DOHH2 (cell line): ENCODE data around the gene ARL5A.
"Not testable (repeated sequence)": the region's sequence is repeated elsewhere in the genome, so short reads cannot be mapped to it uniquely, and the experiment has no call there.

Experiments used
- H3F3A ChIP-seq: fragments of 200-600 bp; sonication (generic), shearing (Covaris generic); 2 replicates; pipeline ENCODE4 v1.6.0; 2016; ENCODE audit warnings: antibody characterized with exemption, mild to moderate bottlenecking; ENCODE audit not compliant: control insufficient read depth, insufficient read depth
- H3K27ac ChIP-seq: fragments of 200-600 bp; sonication (generic); 2 replicates; pipeline ENCODE4 v1.5.1; 2014; ENCODE audit warnings: low read depth, mild to moderate bottlenecking, low read length, moderate library complexity
- H3K27me3 ChIP-seq: fragments of 200-600 bp; sonication (generic); 2 replicates; pipeline ENCODE4 v1.6.1; 2014; ENCODE audit warnings: mild to moderate bottlenecking, low read length, mixed read lengths; ENCODE audit not compliant: control insufficient read depth
- H3K36me3 ChIP-seq: fragments of 200-600 bp; sonication (generic); 2 replicates; pipeline ENCODE4 v1.6.1; 2014; ENCODE audit warnings: mild to moderate bottlenecking, low read length, moderate library complexity, mixed read lengths; ENCODE audit not compliant: control insufficient read depth
- H3K4me1 ChIP-seq: fragments of 200-600 bp; sonication (generic); 2 replicates; pipeline ENCODE4 v1.6.1; 2014; ENCODE audit warnings: mild to moderate bottlenecking, low read length, mixed read lengths; ENCODE audit not compliant: control insufficient read depth
- H3K4me2 ChIP-seq: fragments of 200-600 bp; sonication (generic); 2 replicates; pipeline ENCODE4 v1.6.0; 2014; ENCODE audit warnings: mild to moderate bottlenecking, low read length, moderate library complexity
- H3K4me3 ChIP-seq: fragments of 200-600 bp; sonication (generic); 2 replicates; pipeline ENCODE4 v1.5.1; 2014; ENCODE audit warnings: mild to moderate bottlenecking, low read length, mixed read lengths
- H3K79me2 ChIP-seq: fragments of 200-600 bp; sonication (generic); 2 replicates; pipeline ENCODE4 v1.6.1; 2014; ENCODE audit warnings: mild to moderate bottlenecking, low read length, mixed read lengths; ENCODE audit not compliant: control insufficient read depth
- H3K9me2 ChIP-seq: fragments of 200-600 bp; sonication (generic); replicated peaks from 2 replicates; pipeline ENCODE4 v1.6.1; 2014; ENCODE audit warnings: mild to moderate bottlenecking, low read length, mixed read lengths; ENCODE audit not compliant: control insufficient read depth
- H3K9me3 ChIP-seq: fragments of 200-600 bp; sonication (generic); 2 replicates; pipeline ENCODE4 v1.6.1; 2014; ENCODE audit warnings: antibody characterized with exemption, low read length, mixed read lengths; ENCODE audit not compliant: control insufficient read depth, insufficient read depth
- H4K20me1 ChIP-seq: fragments of 200-600 bp; sonication (generic); 2 replicates; pipeline ENCODE4 v1.6.0; 2014; ENCODE audit warnings: low read depth, mild to moderate bottlenecking, antibody characterized with exemption, low read length, moderate library complexity; ENCODE audit not compliant: control insufficient read depth, insufficient read depth
- EZH2phosphoT487 ChIP-seq: fragments of 200-600 bp; sonication (generic); IDR thresholded peaks from 2 replicates; pipeline ENCODE4 v1.6.1; 2017; ENCODE audit warnings: borderline replicate concordance, mild to moderate bottlenecking, antibody characterized with exemption, low read length, moderate library complexity, mixed read lengths
- TF ChIP-seq, protein P1 (sequence below): fragments of 200-600 bp; sonication (generic); IDR thresholded peaks from one replicate; pipeline ENCODE4 v1.5.1; 2014; ENCODE audit warnings: antibody characterized with exemption, mild to moderate bottlenecking, low read depth, low read length; ENCODE audit not compliant: poor library complexity, severe bottlenecking

Gene ARL5A, protein sequence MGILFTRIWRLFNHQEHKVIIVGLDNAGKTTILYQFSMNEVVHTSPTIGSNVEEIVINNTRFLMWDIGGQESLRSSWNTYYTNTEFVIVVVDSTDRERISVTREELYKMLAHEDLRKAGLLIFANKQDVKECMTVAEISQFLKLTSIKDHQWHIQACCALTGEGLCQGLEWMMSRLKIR

DNA sequence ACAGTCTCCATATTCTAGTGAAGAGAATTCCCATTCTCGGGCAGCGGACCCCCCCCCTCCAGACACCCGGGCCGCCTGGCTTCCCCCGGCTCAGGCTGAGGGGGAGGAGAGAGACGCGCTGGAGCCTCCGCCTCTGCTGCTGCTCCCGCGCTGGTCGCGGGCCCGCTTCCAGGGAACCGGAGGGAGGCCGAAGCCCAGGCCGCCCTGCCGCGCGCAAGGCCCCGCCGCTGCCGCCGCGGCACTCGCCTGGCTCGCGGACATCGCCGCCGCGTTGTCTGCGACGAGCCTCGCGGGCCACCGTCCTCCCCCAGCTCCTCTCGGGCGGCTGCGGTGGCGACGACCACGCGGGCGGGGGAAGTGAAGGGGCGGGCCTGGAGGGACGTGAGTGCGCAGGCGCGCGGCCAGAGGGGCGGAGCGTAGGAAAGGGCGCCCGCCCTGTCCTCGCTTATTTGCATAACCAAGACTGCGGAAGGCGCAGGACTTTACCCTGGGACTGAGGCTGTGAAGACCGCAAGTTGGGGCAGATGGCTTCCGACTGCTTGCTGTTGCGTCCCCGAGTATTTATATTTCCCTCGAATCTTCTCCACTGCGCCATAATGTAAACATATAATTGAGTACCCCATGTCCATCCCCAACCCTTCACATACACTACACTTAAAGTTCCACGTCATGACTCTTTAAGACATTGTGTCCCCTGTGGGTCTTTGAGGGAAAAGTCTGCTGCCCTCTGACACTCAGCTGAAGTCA lies at the start of gene ARL5A:
TSS of gene ARL5A (minus strand) at position 279 of the 747 bp plus-strand sequence. CDS start at position 34, 245 bp downstream.
- peaks cover 31% of the 10 kb centered on the region for H3K4me1 ChIP-seq
- H3K27me3 ChIP-seq = no peaks in the 10 kb centered on the region
- H3K27ac ChIP-seq = peak within 1 kb of the TSS; percentile 46
- H3K9me3 ChIP-seq = no peaks in the 10 kb centered on the region
- peak within 1 kb of the TSS; percentile 84 for H3K4me2 ChIP-seq
- TF ChIP-seq, protein P1, sequence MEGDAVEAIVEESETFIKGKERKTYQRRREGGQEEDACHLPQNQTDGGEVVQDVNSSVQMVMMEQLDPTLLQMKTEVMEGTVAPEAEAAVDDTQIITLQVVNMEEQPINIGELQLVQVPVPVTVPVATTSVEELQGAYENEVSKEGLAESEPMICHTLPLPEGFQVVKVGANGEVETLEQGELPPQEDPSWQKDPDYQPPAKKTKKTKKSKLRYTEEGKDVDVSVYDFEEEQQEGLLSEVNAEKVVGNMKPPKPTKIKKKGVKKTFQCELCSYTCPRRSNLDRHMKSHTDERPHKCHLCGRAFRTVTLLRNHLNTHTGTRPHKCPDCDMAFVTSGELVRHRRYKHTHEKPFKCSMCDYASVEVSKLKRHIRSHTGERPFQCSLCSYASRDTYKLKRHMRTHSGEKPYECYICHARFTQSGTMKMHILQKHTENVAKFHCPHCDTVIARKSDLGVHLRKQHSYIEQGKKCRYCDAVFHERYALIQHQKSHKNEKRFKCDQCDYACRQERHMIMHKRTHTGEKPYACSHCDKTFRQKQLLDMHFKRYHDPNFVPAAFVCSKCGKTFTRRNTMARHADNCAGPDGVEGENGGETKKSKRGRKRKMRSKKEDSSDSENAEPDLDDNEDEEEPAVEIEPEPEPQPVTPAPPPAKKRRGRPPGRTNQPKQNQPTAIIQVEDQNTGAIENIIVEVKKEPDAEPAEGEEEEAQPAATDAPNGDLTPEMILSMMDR = no peak
- no peak for TF ChIP-seq EZH2phosphoT487
- peaks cover 50% of the 10 kb centered on the region for H3K79me2 ChIP-seq
- peaks cover 19% of the 10 kb centered on the region for H3K36me3 ChIP-seq
- H3K9me2 ChIP-seq = no peaks in the 10 kb centered on the region
- 0 out of 2 replicates have a peak, but pooled peaks cover 5% of the 10 kb centered on the region for H4K20me1 ChIP-seq
- peak within 1 kb of the TSS; percentile 87 for H3K4me3 ChIP-seq
- H3F3A ChIP-seq = no peaks in the 10 kb centered on the region

- not testable (repeated sequence) for H3K36me3 ChIP-seq, H4K20me1 ChIP-seq, H3K9me3 ChIP-seq, H3K4me1 ChIP-seq, H3K27me3 ChIP-seq, H3K4me2 ChIP-seq, H3F3A ChIP-seq, H3K27ac ChIP-seq, H3K9me2 ChIP-seq, H3K4me3 ChIP-seq, H3K79me2 ChIP-seq
Observed at GRCh38 chr2:151875631-151876030, 47.4 kb upstream of the ARL5A start.

DNA sequence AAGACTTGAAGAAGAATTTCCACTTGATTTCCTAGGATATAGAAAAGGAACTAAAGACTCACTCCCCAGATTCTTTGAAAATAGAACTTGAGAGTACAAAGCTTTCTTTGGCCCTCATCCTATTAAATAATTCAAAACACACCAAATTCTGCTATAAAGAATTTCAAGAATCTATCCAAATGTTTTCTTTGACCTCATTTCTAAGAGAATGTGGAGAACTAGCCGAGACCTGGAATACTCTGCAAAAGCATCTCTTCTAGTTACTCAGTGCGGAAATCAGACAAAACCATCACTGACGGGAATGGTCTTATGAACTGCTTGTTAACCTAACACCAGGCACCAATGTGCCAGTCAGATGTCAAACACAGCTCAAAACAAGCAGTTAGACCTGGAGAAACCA lies 44.2 kb upstream of the ARL5A start:
- Histone ChIP-seq H3K9me3 (no peaks in the 10 kb centered on the region), H3K4me1 (no peaks in the 10 kb centered on the region), H3K36me3 (no peaks in the 10 kb centered on the region), H3K4me2 (no peak overlapping the region), H3K27ac (no peak overlapping the region), H3F3A (no peaks in the 10 kb centered on the region), H3K79me2 (no peaks in the 10 kb centered on the region), H3K9me2 (no peaks in the 10 kb centered on the region), H3K4me3 (no peak overlapping the region), H4K20me1 (no peaks in the 10 kb centered on the region), H3K27me3 (peaks cover 6% of the 10 kb centered on the region; the same call in 1 of the 2 replicates)
- no peak for TF ChIP-seq EZH2phosphoT487
- TF ChIP-seq, protein P1 = no peak

- no peak overlapping the region for H3K4me2 ChIP-seq
- H3K9me3 ChIP-seq = no peaks in the 10 kb centered on the region
- H3K4me3 ChIP-seq = no peak overlapping the region
- H3K36me3 ChIP-seq = no peaks in the 10 kb centered on the region
- no peak overlapping the region for H3K27ac ChIP-seq
- TF ChIP-seq, protein P1 = no peak
- TF ChIP-seq EZH2phosphoT487 = no peak
- peaks cover 6% of the 10 kb centered on the region; the same call in 1 of the 2 replicates for H3K27me3 ChIP-seq
- no peaks in the 10 kb centered on the region for H3F3A ChIP-seq
- H3K79me2 ChIP-seq = no peaks in the 10 kb centered on the region
- no peaks in the 10 kb centered on the region for H4K20me1 ChIP-seq
- no peaks in the 10 kb centered on the region for H3K9me2 ChIP-seq
- no peaks in the 10 kb centered on the region for H3K4me1 ChIP-seq
Observed at GRCh38 chr2:151869291-151869690, 41.1 kb upstream of the ARL5A start.
